Measurements from ENCODE around the gene DMD.

The DMD gene

DNA sequence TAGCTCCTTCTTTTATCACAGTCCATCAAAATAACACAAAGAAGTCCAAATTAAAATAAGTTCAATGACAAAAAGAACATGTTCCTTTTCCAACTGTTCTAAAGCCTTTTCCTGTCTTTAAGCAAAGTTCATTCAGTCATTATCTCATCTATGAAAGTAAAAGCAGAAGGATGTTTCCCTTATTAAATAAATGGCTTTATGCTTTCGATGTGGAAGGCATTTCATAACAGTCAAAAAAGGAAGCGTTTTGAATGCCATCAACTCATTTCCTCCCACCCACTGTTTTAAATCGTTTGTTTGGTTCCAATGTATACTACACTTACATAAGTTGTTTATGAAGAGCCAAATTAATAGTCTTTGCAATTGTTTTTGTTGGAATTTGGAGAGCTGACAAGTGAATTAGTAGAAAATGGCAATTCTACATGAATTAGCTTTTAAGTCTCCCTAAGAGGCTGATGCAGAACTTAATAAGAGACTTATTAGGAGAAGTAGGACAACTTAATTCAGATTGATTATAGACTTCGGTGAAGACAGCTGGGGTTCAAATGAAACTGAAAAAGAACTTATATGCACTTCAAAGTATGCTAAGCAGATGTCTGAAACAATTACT, 1746.9 kb downstream of the DMD start:
- no peak overlapping the region for H3K4me3 ChIP-seq (ENCODE audit: low read depth, low read length)
- in situ Hi-C loops (cut with HindIII; ENCODE audit: low pct_ligation_motif_present, low sequenced_read_pairs), result no loop called here
- H3K27ac ChIP-seq, result no peak overlapping the region
- TF ChIP-seq, protein P1, sequence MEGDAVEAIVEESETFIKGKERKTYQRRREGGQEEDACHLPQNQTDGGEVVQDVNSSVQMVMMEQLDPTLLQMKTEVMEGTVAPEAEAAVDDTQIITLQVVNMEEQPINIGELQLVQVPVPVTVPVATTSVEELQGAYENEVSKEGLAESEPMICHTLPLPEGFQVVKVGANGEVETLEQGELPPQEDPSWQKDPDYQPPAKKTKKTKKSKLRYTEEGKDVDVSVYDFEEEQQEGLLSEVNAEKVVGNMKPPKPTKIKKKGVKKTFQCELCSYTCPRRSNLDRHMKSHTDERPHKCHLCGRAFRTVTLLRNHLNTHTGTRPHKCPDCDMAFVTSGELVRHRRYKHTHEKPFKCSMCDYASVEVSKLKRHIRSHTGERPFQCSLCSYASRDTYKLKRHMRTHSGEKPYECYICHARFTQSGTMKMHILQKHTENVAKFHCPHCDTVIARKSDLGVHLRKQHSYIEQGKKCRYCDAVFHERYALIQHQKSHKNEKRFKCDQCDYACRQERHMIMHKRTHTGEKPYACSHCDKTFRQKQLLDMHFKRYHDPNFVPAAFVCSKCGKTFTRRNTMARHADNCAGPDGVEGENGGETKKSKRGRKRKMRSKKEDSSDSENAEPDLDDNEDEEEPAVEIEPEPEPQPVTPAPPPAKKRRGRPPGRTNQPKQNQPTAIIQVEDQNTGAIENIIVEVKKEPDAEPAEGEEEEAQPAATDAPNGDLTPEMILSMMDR (IDR thresholded peaks at IDR 0.05; ENCODE audit: low read depth, low read length, missing control alignments), result no peak
- DNase-seq, result no peak
- H3K36me3 ChIP-seq (replicated peaks), result no peaks in the 10 kb centered on the region
- no peaks in the 10 kb centered on the region for H3K27me3 ChIP-seq (replicated peaks)

- Histone ChIP-seq H3K36me3 (replicated peaks) (no peaks in the 10 kb centered on the region), H3K27ac (no peak overlapping the region), H3K27me3 (replicated peaks) (no peaks in the 10 kb centered on the region), H3K4me3 (ENCODE audit: low read depth, low read length) (no peak overlapping the region)
- TF ChIP-seq, protein P1 (IDR thresholded peaks at IDR 0.05; ENCODE audit: low read depth, low read length, missing control alignments), result no peak
- in situ Hi-C loops (cut with HindIII; ENCODE audit: low pct_ligation_motif_present, low sequenced_read_pairs), result no loop called here
- no peak for DNase-seq
Observed at GRCh38 chrX:31461266-31461665, 1750.1 kb downstream of the DMD start.

GRCh38 chrX:31459361-31459760, 1752.0 kb downstream of the DMD start:
- no peak for DNase-seq
- H3K36me3 ChIP-seq (replicated peaks), result no peaks in the 10 kb centered on the region
- no peak overlapping the region for H3K4me3 ChIP-seq (ENCODE audit: low read depth, low read length)
- no peak overlapping the region for H3K27ac ChIP-seq
- TF ChIP-seq, protein P1 (IDR thresholded peaks at IDR 0.05; ENCODE audit: low read depth, low read length, missing control alignments), result no peak
- in situ Hi-C loops (cut with HindIII; ENCODE audit: low pct_ligation_motif_present, low sequenced_read_pairs), result no loop called here
- H3K27me3 ChIP-seq (replicated peaks), result no peaks in the 10 kb centered on the region

- TF ChIP-seq, protein P1 (IDR thresholded peaks at IDR 0.05; ENCODE audit: low read depth, low read length, missing control alignments), result no peak
- Histone ChIP-seq H3K27ac (no peak overlapping the region), H3K4me3 (ENCODE audit: low read depth, low read length) (no peak overlapping the region), H3K36me3 (replicated peaks) (no peaks in the 10 kb centered on the region), H3K27me3 (replicated peaks) (no peaks in the 10 kb centered on the region)
- DNase-seq, result no peak
- in situ Hi-C loops (cut with HindIII; ENCODE audit: low pct_ligation_motif_present, low sequenced_read_pairs), result no loop called here
Observed at GRCh38 chrX:31449965-31450364, 1761.4 kb downstream of the DMD start.

DNA sequence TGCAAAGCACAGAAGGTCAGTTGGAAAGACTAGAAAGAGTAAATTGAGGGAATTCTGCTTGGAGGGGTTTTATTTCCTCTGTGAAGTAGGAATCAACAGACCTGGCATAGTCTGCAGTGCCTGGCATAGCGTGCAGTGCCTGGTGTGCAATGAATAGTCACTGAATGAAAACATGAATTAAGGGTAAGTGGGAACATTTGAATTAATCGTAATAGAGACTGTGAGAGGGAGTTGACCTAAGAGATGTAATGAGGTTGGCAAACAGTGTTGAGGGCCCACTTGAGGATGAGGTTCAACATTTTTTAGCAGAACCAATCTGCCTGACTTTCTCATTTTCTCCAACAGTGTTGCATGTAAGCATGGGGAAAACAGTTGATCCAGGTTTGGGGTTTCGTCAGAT, 1762.3 kb downstream of the DMD start:
- TF ChIP-seq, protein P1 (IDR thresholded peaks at IDR 0.05; ENCODE audit: low read depth, low read length, missing control alignments), result no peak
- no peak overlapping the region for H3K27ac ChIP-seq
- no peaks in the 10 kb centered on the region for H3K36me3 ChIP-seq (replicated peaks)
- H3K4me3 ChIP-seq (ENCODE audit: low read depth, low read length), result no peak overlapping the region
- no peak for DNase-seq
- in situ Hi-C loops (cut with HindIII; ENCODE audit: low pct_ligation_motif_present, low sequenced_read_pairs), result no loop called here
- no peaks in the 10 kb centered on the region for H3K27me3 ChIP-seq (replicated peaks)

GRCh38 chrX:31445542-31445941, 1765.8 kb downstream of the DMD start:
- in situ Hi-C loops (cut with HindIII; ENCODE audit: low pct_ligation_motif_present, low sequenced_read_pairs), result no loop called here
- Histone ChIP-seq H3K27me3 (replicated peaks) (no peaks in the 10 kb centered on the region), H3K36me3 (replicated peaks) (no peaks in the 10 kb centered on the region), H3K4me3 (ENCODE audit: low read depth, low read length) (no peak overlapping the region), H3K27ac (no peak overlapping the region)
- TF ChIP-seq, protein P1 (IDR thresholded peaks at IDR 0.05; ENCODE audit: low read depth, low read length, missing control alignments), result no peak
- no peak for DNase-seq

Data from brain microvascular endothelial cell (primary cell).